Colonic mucosa (tissue), 4 donors: ENCODE data around the gene DENND1B. TPM values are rescaled to one million over a fixed set of nuclear protein-coding genes. Genes with fewer than 3 reads are reported as not detected.

Experiments used
- DNase-seq: peaks from one replicate; pipeline ENCODE4 v3.0.0-alpha.2; 2020
- H3K27ac ChIP-seq: fragments of 200-600 bp; one replicate; pipeline ENCODE4 v1.8.0; 2021
- H3K27me3 ChIP-seq: fragments of 200-600 bp; one replicate; pipeline ENCODE4 v1.8.0; 2021
- H3K36me3 ChIP-seq: fragments of 200-600 bp; one replicate; pipeline ENCODE4 v1.8.0; 2021
- H3K4me1 ChIP-seq: fragments of 200-600 bp; one replicate; pipeline ENCODE4 v1.8.0; 2021; ENCODE audit warnings: mild to moderate bottlenecking
- H3K4me3 ChIP-seq: fragments of 200-600 bp; one replicate; pipeline ENCODE4 v1.8.0; 2021
- H3K9ac ChIP-seq, 2 donors: one replicate each; pipeline ENCODE4 v1.7.0; 2013; ENCODE audit warnings: control low read depth in 2 of 2, low read depth in 2 of 2, low read length in 2 of 2
- H3K9me3 ChIP-seq: fragments of 200-600 bp; one replicate; pipeline ENCODE4 v1.8.0; 2021
- CTCF ChIP-seq: fragments of 200-600 bp; IDR thresholded peaks from one replicate; pipeline ENCODE4 v1.8.0; 2022; ENCODE audit warnings: antibody characterized with exemption, mild to moderate bottlenecking
- intact Hi-C: fragments of 100-400 bp; cut with DNase I; formaldehyde crosslinking; loops from one replicate; pipeline ENCODE4 v1.14.1; 2022
- total RNA-seq, 2 donors: library from RNA; stranded (reverse); fragmentation: NEBNext Ultra II Directional in 1 of 2; extraction: Animal tissue kit (Norgen Biotek cat#: 25700) in 1 of 2; gene quantifications; one replicate each; pipeline ENCODE4 v1.2.1, GENCODE V29; 2021
- donor health status: healthy.
- donor health status: DM: no; HTN: no; CAD: no.
- donor health status: DM: no; HTN: no; CAD: no.

DENND1B gene
- total RNA-seq, 2 donors from 2014 or later = 19.5 to 25.7 TPM

GRCh38 chr1:197649188-197649587, 126.1 kb downstream of the DENND1B start:
- Histone ChIP-seq H3K9ac (no peak overlapping the region), H3K4me1 (no peaks in the 10 kb centered on the region), H3K27ac (no peak overlapping the region), H3K4me3 (no peak overlapping the region), H3K36me3 (no peaks in the 10 kb centered on the region), H3K9me3 (no peaks in the 10 kb centered on the region), H3K27me3 (no peaks in the 10 kb centered on the region)
- TF ChIP-seq CTCF = no peak
- no peak for DNase-seq
- intact Hi-C loops = no loop called here

GRCh38 chr1:197638316-197638715, 137.0 kb downstream of the DENND1B start:
- Histone ChIP-seq H3K9me3 (no peaks in the 10 kb centered on the region), H3K27me3 (no peaks in the 10 kb centered on the region), H3K4me1 (no peaks in the 10 kb centered on the region), H3K36me3 (no peaks in the 10 kb centered on the region), H3K9ac (no peak overlapping the region), H3K27ac (no peak overlapping the region), H3K4me3 (no peak overlapping the region)
- TF ChIP-seq CTCF = no peak
- DNase-seq = no peak
- intact Hi-C loops = no loop called here

- no peaks in the 10 kb centered on the region for H3K9me3 ChIP-seq
- intact Hi-C loops = no loop called here
- no peak for DNase-seq
Observed at GRCh38 chr1:197637406-197637805, 137.9 kb downstream of the DENND1B start.

GRCh38 chr1:197633447-197634078, 141.7 kb downstream of the DENND1B start:
- H3K9me3 ChIP-seq = no peaks in the 10 kb centered on the region
- H3K27me3 ChIP-seq = no peaks in the 10 kb centered on the region
- intact Hi-C loops = no loop called here
- no peaks in the 10 kb centered on the region for H3K36me3 ChIP-seq
- H3K4me3 ChIP-seq = no peak overlapping the region
- no peak for TF ChIP-seq CTCF
- no peaks in the 10 kb centered on the region for H3K4me1 ChIP-seq
- DNase-seq = no peak
- no peak overlapping the region for H3K27ac ChIP-seq
- H3K9ac ChIP-seq = no peak overlapping the region

More at GRCh38 chr1:197637406-197637805, 137.9 kb downstream of the DENND1B start:
- H3K9ac ChIP-seq = no peak overlapping the region
- no peaks in the 10 kb centered on the region for H3K4me1 ChIP-seq
- no peak overlapping the region for H3K4me3 ChIP-seq
- no peaks in the 10 kb centered on the region for H3K27me3 ChIP-seq
- TF ChIP-seq CTCF = no peak
- no peak overlapping the region for H3K27ac ChIP-seq
- no peaks in the 10 kb centered on the region for H3K36me3 ChIP-seq

GRCh38 chr1:197632651-197633050, 142.6 kb downstream of the DENND1B start:
- H3K4me1 ChIP-seq = no peaks in the 10 kb centered on the region
- H3K9me3 ChIP-seq = no peaks in the 10 kb centered on the region
- TF ChIP-seq CTCF = no peak
- no peak overlapping the region for H3K9ac ChIP-seq
- no peaks in the 10 kb centered on the region for H3K27me3 ChIP-seq
- H3K27ac ChIP-seq = no peak overlapping the region
- no peak overlapping the region for H3K4me3 ChIP-seq
- H3K36me3 ChIP-seq = no peaks in the 10 kb centered on the region
- intact Hi-C loops = no loop called here
- no peak for DNase-seq
